ENCODE data around the gene SOD1. TPM values are rescaled to one million over a fixed set of nuclear protein-coding genes. Genes with fewer than 3 reads are reported as not detected.

The SOD1 gene
- total RNA-seq, 2 donors from 2014 or later = 185 to 234 TPM

DNA sequence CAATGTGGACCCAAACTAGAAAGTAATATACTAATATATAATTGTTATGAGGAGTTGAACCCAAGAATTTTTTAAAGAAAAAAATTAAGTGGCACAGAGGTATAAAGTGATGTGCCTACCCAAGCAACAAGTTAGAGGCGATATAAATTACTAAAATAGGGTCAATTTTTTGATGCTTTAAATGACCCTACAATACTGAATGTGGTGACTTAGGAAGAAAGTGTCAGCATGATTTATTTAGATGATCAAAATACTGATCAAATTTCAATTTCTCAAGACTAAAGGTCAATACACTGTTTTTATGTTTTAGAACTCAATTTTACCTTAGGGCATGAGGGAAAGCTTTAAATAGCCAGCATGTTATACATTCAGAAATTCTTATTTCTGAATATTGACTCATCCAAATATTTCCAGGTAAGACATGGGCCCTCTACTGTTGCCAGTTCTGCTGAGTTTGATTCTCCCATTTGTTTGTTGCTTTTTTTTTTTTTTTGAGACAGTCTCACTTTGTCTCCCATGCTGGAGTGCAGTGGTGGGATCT, 52.3 kb downstream of the SOD1 start:
- H3K4me1 Mint-ChIP-seq = peaks cover 53% of the 10 kb centered on the region
- WGBS, 2 experiments (ENCODE audit: insufficient coverage in 1 of 2, insufficient read length in 1 of 2) = 94% methylated on average over 1 of the region's 1 CpG; no CpG with 5 or more reads in 1 of the 2 experiments

DNA sequence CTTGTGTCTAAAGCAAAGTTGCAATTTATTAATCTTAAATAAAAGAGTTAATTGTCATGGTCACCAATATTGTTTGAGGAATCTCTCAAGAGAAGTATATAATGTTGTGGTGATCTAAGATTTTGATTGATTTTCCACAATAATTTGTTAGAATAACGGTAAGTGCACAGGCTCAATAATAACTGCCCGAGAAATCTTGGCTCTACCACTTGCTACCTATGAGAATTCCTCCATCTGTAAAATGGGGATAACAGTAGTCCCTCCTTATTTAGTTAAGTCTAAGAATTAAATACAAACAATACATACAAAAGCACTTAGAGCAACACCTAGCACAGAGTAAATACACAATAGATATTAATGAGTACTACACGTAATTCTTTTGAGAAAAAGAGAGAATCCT, 53.6 kb downstream of the SOD1 start:
- WGBS, 2 experiments (ENCODE audit: insufficient coverage in 1 of 2, insufficient read length in 1 of 2) = 81 to 85% methylated on average over 3 of the region's 3 CpGs
- Histone ChIP-seq H3K9me3 (ENCODE audit: control insufficient read depth, low read length) (no peaks in the 10 kb centered on the region), H3K4me3 (ENCODE audit: low read length) (no peak overlapping the region), H3K27ac (ENCODE audit: low read depth, low read length) (no peak overlapping the region), H3K36me3 (ENCODE audit: control insufficient read depth, insufficient read depth, low read length) (no peaks in the 10 kb centered on the region), H3K9ac (ENCODE audit: extremely low read depth, low read length, poor library complexity, severe bottlenecking) (no peak overlapping the region), H3K4me1 (ENCODE audit: control insufficient read depth, insufficient read depth, low read length) (peaks cover 16% of the 10 kb centered on the region), H3K27me3 (ENCODE audit: control insufficient read depth, insufficient read depth, low read length, poor library complexity, severe bottlenecking) (peaks cover 32% of the 10 kb centered on the region)
- Mint-ChIP-seq H3K27ac (no peak overlapping the region), H3K9me3 (no peaks in the 10 kb centered on the region), H3K4me1 (peaks cover 55% of the 10 kb centered on the region), H3K4me3 (no peak overlapping the region), H3K27me3 (ENCODE audit: insufficient read depth) (peaks cover 18% of the 10 kb centered on the region), H3K36me3 (ENCODE audit: low read depth) (peaks cover 2% of the 10 kb centered on the region)
- DNase-seq = no peak
- TF ChIP-seq, protein P1, sequence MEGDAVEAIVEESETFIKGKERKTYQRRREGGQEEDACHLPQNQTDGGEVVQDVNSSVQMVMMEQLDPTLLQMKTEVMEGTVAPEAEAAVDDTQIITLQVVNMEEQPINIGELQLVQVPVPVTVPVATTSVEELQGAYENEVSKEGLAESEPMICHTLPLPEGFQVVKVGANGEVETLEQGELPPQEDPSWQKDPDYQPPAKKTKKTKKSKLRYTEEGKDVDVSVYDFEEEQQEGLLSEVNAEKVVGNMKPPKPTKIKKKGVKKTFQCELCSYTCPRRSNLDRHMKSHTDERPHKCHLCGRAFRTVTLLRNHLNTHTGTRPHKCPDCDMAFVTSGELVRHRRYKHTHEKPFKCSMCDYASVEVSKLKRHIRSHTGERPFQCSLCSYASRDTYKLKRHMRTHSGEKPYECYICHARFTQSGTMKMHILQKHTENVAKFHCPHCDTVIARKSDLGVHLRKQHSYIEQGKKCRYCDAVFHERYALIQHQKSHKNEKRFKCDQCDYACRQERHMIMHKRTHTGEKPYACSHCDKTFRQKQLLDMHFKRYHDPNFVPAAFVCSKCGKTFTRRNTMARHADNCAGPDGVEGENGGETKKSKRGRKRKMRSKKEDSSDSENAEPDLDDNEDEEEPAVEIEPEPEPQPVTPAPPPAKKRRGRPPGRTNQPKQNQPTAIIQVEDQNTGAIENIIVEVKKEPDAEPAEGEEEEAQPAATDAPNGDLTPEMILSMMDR (conservative IDR thresholded peaks at IDR 0.05) = no peak

More for the DNA sequence above, 52.3 kb downstream of the SOD1 start:
- no peaks in the 10 kb centered on the region for H3K9me3 Mint-ChIP-seq
- H3K27me3 Mint-ChIP-seq (ENCODE audit: insufficient read depth) = peaks cover 14% of the 10 kb centered on the region
- peaks cover 27% of the 10 kb centered on the region for H3K27me3 ChIP-seq (ENCODE audit: control insufficient read depth, insufficient read depth, low read length, poor library complexity, severe bottlenecking)
- H3K4me1 ChIP-seq (ENCODE audit: control insufficient read depth, insufficient read depth, low read length) = peaks cover 17% of the 10 kb centered on the region
- H3K36me3 ChIP-seq (ENCODE audit: control insufficient read depth, insufficient read depth, low read length) = no peaks in the 10 kb centered on the region
- H3K36me3 Mint-ChIP-seq (ENCODE audit: low read depth) = peaks cover 2% of the 10 kb centered on the region
- H3K4me3 Mint-ChIP-seq = no peak overlapping the region
- H3K27ac Mint-ChIP-seq = no peak overlapping the region
- no peak overlapping the region for H3K27ac ChIP-seq (ENCODE audit: low read depth, low read length)
- H3K9me3 ChIP-seq (ENCODE audit: control insufficient read depth, low read length) = no peaks in the 10 kb centered on the region
- no peak overlapping the region for H3K9ac ChIP-seq (ENCODE audit: extremely low read depth, low read length, poor library complexity, severe bottlenecking)
- TF ChIP-seq, protein P1 (conservative IDR thresholded peaks at IDR 0.05) = no peak
- no peak overlapping the region for H3K4me3 ChIP-seq (ENCODE audit: low read length)
- DNase-seq = no peak

DNA sequence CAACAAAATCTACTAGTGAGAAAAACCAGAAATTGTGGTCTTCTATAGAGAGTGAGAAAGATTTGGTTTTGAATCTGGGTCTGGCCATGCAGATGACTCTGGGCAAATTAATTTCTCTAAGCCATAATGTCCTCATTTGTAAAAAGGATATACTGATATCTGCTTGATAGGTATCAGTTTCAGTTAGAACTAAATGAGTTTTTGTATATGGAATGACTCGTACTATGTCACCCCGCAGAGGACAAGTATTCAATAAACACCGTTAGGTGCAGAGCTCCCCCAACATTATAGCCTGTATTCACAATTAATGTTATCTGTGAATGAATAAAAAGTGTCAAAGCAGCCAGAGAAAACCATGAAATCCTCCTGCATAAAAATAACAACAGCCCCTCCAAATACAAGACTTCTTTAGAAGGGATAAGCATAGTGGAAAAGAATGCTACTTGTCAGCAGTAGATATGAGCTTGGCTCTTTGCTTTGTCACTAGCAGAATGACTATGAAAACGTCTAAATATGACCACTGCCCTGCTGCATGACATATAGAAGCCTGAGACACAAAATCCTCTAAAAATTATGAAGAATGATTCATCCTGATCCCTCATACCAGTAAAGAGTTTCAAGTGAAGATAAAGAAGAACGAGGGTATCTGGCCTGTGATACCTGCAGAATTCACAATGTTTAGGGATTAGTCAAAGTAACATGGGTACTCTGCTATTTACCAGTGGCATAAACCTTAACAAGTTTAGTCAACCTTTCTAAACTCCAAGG, 54.7 kb downstream of the SOD1 start:
- H3K4me3 Mint-ChIP-seq = peak overlapping the region; percentile 11
- no peak for DNase-seq
- H3K9me3 Mint-ChIP-seq = no peaks in the 10 kb centered on the region
- peak overlapping the region; percentile 16 for H3K4me3 ChIP-seq (ENCODE audit: low read length)
- no peak overlapping the region for H3K27ac ChIP-seq (ENCODE audit: low read depth, low read length)
- peak overlapping the region; percentile 25 for H3K27ac Mint-ChIP-seq
- WGBS, 2 experiments (ENCODE audit: insufficient coverage in 1 of 2, insufficient read length in 1 of 2) = 66 to 69% methylated on average over 2 to 4 of the region's 5 CpGs
- no peaks in the 10 kb centered on the region for H3K9me3 ChIP-seq (ENCODE audit: control insufficient read depth, low read length)
- H3K36me3 Mint-ChIP-seq (ENCODE audit: low read depth) = peaks cover 7% of the 10 kb centered on the region
- TF ChIP-seq, protein P1 (conservative IDR thresholded peaks at IDR 0.05) = no peak
- H3K27me3 Mint-ChIP-seq (ENCODE audit: insufficient read depth) = peaks cover 20% of the 10 kb centered on the region
- peaks cover 32% of the 10 kb centered on the region for H3K27me3 ChIP-seq (ENCODE audit: control insufficient read depth, insufficient read depth, low read length, poor library complexity, severe bottlenecking)
- H3K9ac ChIP-seq (ENCODE audit: extremely low read depth, low read length, poor library complexity, severe bottlenecking) = no peak overlapping the region
- peaks cover 16% of the 10 kb centered on the region for H3K4me1 ChIP-seq (ENCODE audit: control insufficient read depth, insufficient read depth, low read length)
- H3K36me3 ChIP-seq (ENCODE audit: control insufficient read depth, insufficient read depth, low read length) = no peaks in the 10 kb centered on the region
- H3K4me1 Mint-ChIP-seq = peaks cover 54% of the 10 kb centered on the region
